Muscle of arm (tissue), 12 donors: ENCODE data around the gene DLG4. TPM values are rescaled to one million over a fixed set of nuclear protein-coding genes. Genes with fewer than 3 reads are reported as not detected.

ENCODE experiments used
- DNase-seq: peaks from one replicate; pipeline ENCODE4 v3.0.0-alpha.2; 2013
- polyA plus RNA-seq, 12 donors: library from polyadenylated mRNA; unstranded; fragments of 120-200 nt; gene quantifications; one replicate each; pipeline ENCODE4 v1.2.1, GENCODE V29; 2013; ENCODE audit not compliant: insufficient read length in 12 of 12

Gene DLG4
- polyA plus RNA-seq, 12 donors, result 14.8 to 47.6 (median 19.5) TPM; not detected in 1

- peak; percentile 96 for DNase-seq
These were observed 14.7 kb upstream of the DLG4 start, which contains the start of gene DVL2 for GRCh38 chr17:7234083-7234951. DVL2 (minus strand) TSS chr17:7234517; CDS start chr17:7234262, 255 bp downstream.

GRCh38 chr17:7233701-7234082 is 14.1 kb upstream of the DLG4 start:
- DNase-seq, result no peak

DNA sequence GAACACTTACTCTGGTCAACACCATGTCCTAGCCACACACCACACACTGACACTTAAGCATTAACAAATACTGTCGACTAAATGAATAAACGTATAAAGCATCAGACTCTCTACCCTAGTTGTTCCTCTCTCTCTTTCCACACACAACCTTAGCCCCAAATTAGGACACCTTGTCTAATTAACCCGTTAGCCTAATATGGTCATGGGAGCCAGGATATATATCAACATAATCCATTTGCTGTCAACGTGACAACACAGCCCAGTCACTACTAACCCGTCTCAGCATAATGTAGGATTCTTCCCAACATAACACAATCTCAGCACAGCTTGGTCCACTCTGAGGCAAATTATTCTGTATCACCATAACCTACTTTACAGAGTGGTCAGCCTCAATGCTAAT is 12.5 kb upstream of the DLG4 start:
- DNase-seq, result no peak

GRCh38 chr17:7229504-7229903 is 9.9 kb upstream of the DLG4 start:
- no peak for DNase-seq

DNA sequence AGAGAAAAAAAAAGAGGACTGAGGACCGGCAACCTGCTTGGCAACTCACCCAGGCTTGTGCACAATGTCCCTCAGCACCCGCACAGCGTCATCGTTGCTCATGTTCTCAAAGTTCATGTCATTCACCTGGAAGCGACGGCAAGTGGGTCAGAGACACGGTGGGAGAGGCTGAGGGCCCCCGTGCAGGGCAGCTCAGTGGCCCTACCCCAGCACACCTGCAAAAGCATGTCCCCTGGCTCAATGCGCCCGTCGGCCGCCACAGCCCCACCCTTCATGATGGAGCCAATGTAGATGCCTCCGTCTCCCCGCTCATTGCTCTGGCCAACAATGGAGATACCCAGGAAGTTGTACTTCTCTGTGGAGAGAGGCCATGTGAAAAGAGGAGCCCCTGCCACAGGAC is 9.3 kb upstream of the DLG4 start:
- no peak for DNase-seq

GRCh38 chr17:7226721-7227710 is 7.4 kb upstream of the DLG4 start:
- DNase-seq, result no peak

GRCh38 chr17:7225711-7226331 is 6.2 kb upstream of the DLG4 start:
- DNase-seq, result no peak

DNA sequence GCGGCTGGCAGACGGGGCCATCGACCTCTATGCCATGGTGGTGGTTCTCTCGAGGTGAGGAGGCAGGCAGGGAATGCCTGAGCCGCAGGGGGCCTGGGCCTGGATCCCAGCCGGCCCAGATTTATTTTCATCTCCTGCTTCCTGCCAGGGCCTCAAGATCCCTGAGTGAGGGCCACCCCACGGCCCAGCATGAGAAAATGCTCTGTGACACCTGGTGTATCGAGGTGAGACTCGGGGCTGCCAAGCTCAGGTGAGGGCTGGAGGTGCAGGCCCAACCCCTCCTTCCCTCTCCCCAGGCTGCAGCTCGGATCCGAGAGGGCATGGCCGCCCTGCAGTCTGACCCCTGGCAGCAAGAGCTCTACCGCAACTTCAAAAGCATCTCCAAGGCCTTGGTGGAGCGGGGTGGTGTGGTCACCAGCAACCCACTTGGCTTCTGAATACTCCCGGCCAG is 5.0 kb upstream of the DLG4 start:
- no peak for DNase-seq

- DNase-seq, result no peak
These were observed 4.5 kb upstream of the DLG4 start for GRCh38 chr17:7224110-7224509.

DNA sequence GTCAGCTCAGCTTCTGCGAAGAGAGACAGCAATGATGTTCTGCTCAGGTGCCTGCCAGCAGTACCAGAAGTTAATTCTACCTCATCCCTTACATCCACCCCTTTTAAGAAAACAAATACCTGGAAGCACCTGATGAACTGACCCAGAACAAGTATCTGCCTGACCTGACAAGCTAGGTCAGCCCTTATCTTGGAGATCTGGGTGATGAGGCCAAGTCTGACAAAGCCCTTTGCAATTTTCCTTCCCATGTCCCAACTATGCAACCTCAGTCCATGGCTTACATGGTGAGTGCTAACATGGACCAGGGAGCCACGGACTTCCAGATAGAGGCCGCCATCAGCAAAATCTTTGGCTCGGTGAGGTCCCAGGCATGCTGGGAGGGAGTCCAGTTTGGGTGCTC is 3.7 kb upstream of the DLG4 start:
- DNase-seq, result no peak

GRCh38 chr17:7222972-7223292 is 3.3 kb upstream of the DLG4 start:
- DNase-seq, result no peak

DNA sequence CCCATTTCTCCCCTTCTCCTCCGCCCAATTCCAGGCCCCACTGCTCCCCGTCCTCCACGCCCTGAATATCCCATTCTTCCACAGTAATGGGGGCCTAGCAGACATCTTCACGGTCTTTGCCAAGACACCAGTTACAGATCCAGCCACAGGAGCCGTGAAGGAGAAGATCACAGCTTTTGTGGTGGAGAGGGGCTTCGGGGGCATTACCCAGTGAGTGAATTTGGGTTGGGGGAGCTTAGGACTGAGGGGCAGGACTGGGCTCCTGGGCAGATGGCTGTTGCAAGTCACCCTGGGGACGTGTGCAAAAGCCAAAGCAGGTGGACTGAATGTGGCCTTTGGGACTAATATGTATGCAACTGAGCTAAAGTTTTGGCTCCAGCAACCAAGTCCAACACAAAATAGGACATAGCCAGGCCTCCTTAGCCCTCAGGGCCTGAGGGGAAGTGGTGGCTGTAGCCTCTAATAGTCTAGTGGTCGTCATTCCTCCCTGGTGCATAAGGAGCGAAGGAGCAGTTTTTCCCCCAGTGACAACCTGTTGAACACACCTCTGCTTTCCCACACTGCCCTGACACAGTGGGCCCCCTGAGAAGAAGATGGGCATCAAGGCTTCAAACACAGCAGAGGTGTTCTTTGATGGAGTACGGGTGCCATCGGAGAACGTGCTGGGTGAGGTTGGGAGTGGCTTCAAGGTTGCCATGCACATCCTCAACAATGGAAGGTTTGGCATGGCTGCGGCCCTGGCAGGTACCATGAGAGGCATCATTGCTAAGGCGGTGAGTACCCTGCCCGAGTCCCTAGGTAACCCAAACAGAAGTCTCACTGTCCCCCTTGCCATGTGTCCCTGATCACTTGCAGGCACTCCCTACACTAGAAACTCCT is 2.7 kb upstream of the DLG4 start:
- no peak for DNase-seq

DNA sequence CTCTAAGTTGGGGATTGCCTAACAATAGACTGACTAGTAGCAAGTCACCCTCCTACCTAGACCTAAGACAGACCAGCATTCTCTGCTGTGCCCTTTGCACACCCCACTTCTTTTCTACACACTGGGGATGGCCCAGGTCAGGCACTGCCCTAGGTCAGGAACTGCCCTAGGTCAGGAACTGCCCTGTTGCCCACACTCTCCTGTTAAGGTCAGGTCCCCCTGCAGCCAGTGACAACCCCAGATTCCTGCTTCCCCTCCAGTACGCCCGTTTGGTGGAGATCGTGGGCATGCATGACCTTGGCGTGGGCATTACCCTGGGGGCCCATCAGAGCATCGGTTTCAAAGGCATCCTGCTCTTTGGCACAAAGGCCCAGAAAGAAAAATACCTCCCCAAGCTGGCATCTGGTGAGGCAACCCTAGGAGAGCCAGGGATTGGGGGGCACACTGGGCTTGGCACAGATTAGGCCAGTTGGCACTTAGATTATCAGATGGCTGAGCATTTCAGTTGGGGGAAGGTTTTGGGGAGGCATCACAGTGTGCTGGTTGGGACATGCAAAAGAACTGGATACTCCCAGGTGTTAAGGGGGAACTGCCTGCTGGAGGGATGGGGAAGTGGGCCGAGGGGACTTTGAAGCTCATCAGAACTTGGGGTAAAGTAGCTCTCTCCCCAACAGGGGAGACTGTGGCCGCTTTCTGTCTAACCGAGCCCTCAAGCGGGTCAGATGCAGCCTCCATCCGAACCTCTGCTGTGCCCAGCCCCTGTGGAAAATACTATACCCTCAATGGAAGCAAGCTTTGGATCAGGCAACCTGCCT is 1.8 kb upstream of the DLG4 start:
- no peak for DNase-seq

- no peak for DNase-seq
These were observed 1.1 kb upstream of the DLG4 start for GRCh38 chr17:7220593-7221277.

DNA sequence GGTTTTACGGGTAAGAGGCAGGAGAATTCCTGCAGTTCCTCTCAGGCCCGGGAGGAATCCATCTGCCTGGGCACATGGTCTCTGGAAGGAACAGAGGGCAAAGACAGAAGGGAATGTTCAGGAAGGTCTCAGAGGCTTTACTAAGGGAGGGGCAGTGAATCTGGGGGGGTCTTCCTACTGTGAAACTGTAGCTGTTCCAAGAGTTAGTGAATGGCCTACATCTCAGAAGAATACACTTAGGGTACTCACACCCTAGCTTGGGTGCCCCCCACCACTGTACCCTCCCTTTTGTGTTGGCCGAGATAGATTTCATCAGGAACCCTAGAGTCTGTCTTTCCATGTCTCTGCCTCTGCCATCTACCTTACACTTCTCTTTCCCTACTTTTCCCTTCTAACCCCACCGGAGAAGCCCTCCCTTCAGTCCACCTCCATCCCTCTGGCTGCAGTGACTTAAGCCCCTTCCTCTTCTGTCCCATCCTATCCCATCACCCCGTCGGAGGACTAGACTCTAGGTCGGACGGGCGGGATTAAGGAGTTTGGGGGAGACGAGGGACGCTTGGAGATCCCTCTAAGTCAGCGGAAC is 316 bp downstream of the DLG4 start:
- DNase-seq, result no peak

DNA sequence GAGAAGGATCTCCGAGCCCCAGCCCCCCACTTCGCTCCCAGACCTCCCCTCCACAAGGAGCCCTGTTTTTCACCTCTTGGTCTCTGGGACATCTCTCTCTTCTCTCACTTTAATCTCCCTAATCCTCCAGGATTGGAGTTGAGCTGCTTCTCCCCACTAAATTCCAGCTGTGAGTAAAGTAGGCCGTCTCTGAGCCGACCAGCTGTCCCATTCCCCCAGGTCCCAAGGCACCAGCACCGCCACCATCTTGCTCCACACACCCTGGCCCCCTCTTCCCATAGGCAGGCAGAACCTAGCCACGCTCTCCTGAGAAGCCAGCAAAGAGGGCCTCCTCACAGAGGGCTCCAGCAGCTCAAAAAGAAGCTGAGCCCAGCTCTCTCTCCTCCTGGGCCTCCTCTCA is 878 bp downstream of the DLG4 start:
- DNase-seq, result no peak

GRCh38 chr17:7218166-7218565 is 1.5 kb downstream of the DLG4 start:
- DNase-seq, result no peak

DNA sequence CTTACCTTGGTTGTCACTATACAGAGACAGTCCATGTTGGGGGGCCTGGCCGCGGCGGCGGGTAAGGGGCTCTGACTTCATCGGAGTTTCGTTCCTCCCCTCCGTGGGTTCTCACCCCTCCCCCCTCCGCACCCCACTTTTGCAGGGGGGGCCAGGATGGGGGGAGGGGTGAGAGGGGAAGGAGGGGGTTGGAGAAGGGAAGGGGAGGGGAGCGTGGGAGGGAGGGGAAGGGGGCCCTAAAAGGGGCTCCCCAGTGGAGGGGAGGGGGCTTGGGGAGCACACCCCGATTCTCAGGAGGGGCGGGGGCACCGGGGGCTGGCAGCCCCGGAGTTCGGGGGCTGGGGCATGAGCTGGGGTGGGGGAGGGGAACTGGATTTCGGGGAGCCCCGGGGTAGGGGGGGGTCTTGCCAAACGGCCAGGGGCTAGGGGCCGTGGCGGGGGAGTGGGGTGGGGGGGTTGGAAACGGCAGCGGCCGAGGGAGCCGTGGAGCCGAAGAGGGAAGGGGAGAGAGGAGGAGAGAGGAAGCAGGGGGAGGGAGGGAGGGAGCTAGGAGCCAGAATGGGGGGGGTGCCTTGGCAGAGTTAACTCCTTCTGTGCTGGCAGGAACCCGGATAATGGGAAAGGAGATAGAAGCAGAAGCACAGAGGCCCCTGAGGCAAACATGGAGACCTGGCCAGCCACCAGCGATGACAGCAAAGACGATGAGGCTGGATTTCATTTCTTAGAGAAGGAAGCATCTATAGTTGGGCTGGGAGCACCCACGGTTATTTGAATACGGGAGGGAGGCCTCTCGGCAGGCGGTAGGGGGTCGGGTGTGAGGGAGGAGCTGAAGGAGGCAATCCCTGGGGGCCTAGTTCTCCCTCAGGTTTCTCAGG is 2.3 kb downstream of the DLG4 start:
- DNase-seq, result peak; percentile 89
